HepG2 (cell line): ENCODE measurements around the gene EFEMP2. TPM values are rescaled to one million over a fixed set of nuclear protein-coding genes. Genes with fewer than 3 reads are reported as not detected.
A peak's percentile ranks its signal among the peaks of the same experiment; 100 is the strongest.

Source experiments
- AHR ChIP-seq: IDR thresholded peaks from 2 replicates; pipeline ENCODE4 v1.6.1; 2018; ENCODE audit warnings: missing genetic modification reagents, missing compliant biosample characterization
- ATF1 ChIP-seq: IDR thresholded peaks from 2 replicates; pipeline ENCODE4 v1.6.1; 2016; ENCODE audit warnings: mild to moderate bottlenecking, control low read depth
- CBX1 ChIP-seq: IDR thresholded peaks from one replicate; pipeline ENCODE4 v1.6.1; 2016; ENCODE audit warnings: antibody characterized with exemption, low read depth
- CREM ChIP-seq, 2 experiments: sonication (generic) in 1 of 2; formaldehyde crosslinking in 1 of 2; IDR thresholded peaks; 2 replicates each; pipeline versions ENCODE4 v1.4.0 to v1.6.1; 2016 to 2020; ENCODE audit warnings: antibody characterized with exemption in 1 of 2, mild to moderate bottlenecking in 1 of 2, missing genetic modification reagents in 1 of 2
- DNMT1 ChIP-seq: sonication (generic); formaldehyde crosslinking; IDR thresholded peaks from 2 replicates; pipeline ENCODE4 v1.5.1; 2020; ENCODE audit warnings: mild to moderate bottlenecking, missing genetic modification reagents
- ERF ChIP-seq: IDR thresholded peaks from 2 replicates; pipeline ENCODE4 v1.6.1; 2018; ENCODE audit warnings: missing biosample characterization, missing genetic modification reagents
- FOXP1 ChIP-seq, 2 experiments: fragments of 450-650 bp in 1 of 2; IDR thresholded peaks; 2 replicates each; pipeline ENCODE4 v1.6.1; 2017 to 2018; ENCODE audit warnings: antibody characterized with exemption in 1 of 2
- GATA4 ChIP-seq: sonication (generic); IDR thresholded peaks from 2 replicates; pipeline ENCODE4 v1.6.1; 2016; ENCODE audit warnings: antibody characterized with exemption, low read depth, borderline replicate concordance
- JUND ChIP-seq: sonication (generic); formaldehyde crosslinking; IDR thresholded peaks from 2 replicates; pipeline ENCODE4 v1.8.0; 2022; ENCODE audit warnings: mild to moderate bottlenecking, missing genetic modification reagents
- MAZ ChIP-seq, 2 experiments: sonication (generic) in 1 of 2; formaldehyde crosslinking in 1 of 2; IDR thresholded peaks; 2 replicates each; pipeline versions ENCODE4 v1.5.0 to v1.6.1; 2012 to 2020; ENCODE audit warnings: low read depth in 2 of 2, mild to moderate bottlenecking in 2 of 2, borderline replicate concordance in 1 of 2, improper control_type of control experiment in 1 of 2, low read length in 1 of 2, missing genetic modification reagents in 1 of 2, moderate library complexity in 1 of 2
- MBD4 ChIP-seq: IDR thresholded peaks from 2 replicates; pipeline ENCODE4 v1.6.1; 2012; ENCODE audit warnings: low read length, inconsistent platforms, borderline replicate concordance
- MIXL1 ChIP-seq: IDR thresholded peaks from 2 replicates; pipeline ENCODE4 v1.6.1; 2016
- PCBP1 ChIP-seq: fragments of 200-400 bp; formaldehyde crosslinking; IDR thresholded peaks from 2 replicates; pipeline ENCODE4 v1.6.1; 2017; ENCODE audit warnings: mild to moderate bottlenecking, low read depth, low read length, borderline replicate concordance
- PRDM10 ChIP-seq: sonication (generic); formaldehyde crosslinking; IDR thresholded peaks from 2 replicates; pipeline ENCODE4 v1.4.0; 2020; ENCODE audit warnings: low read depth, missing genetic modification reagents
- RXRB ChIP-seq: IDR thresholded peaks from 2 replicates; pipeline ENCODE4 v1.6.1; 2016; ENCODE audit warnings: borderline replicate concordance, missing genetic modification reagents, missing compliant biosample characterization
- SP140L ChIP-seq: sonication (generic); formaldehyde crosslinking; IDR thresholded peaks from 2 replicates; pipeline ENCODE4 v1.4.0; 2020; ENCODE audit warnings: missing genetic modification reagents, borderline replicate concordance
- SP2 ChIP-seq: sonication (generic); formaldehyde crosslinking; IDR thresholded peaks from 2 replicates; pipeline ENCODE4 v1.5.1; 2020; ENCODE audit warnings: mild to moderate bottlenecking, missing genetic modification reagents
- TCF7L2 ChIP-seq: IDR thresholded peaks from 2 replicates; pipeline ENCODE4 v1.6.1; 2011; ENCODE audit warnings: mild to moderate bottlenecking, low read depth, low read length, moderate library complexity
- ZFP1 ChIP-seq: IDR thresholded peaks from 2 replicates; pipeline ENCODE4 v1.6.1; 2016
- ZFP82 ChIP-seq: sonication (generic); formaldehyde crosslinking; IDR thresholded peaks from 2 replicates; pipeline ENCODE4 v1.5.1; 2020; ENCODE audit warnings: mild to moderate bottlenecking, missing genetic modification reagents, borderline replicate concordance
- ZFY ChIP-seq: sonication (generic); formaldehyde crosslinking; IDR thresholded peaks from 2 replicates; pipeline ENCODE4 v1.4.0; 2020; ENCODE audit warnings: missing genetic modification reagents
- ZKSCAN8 ChIP-seq: IDR thresholded peaks from 2 replicates; pipeline ENCODE4 v1.6.1; 2016; ENCODE audit warnings: borderline replicate concordance, missing genetic modification reagents, missing compliant biosample characterization
- ZNF121 ChIP-seq: sonication (generic); formaldehyde crosslinking; IDR thresholded peaks from 2 replicates; pipeline ENCODE4 v1.5.0; 2020; ENCODE audit warnings: mild to moderate bottlenecking, missing genetic modification reagents
- ZNF124 ChIP-seq: sonication (generic); formaldehyde crosslinking; IDR thresholded peaks from 2 replicates; pipeline ENCODE4 v1.4.0; 2020; ENCODE audit warnings: missing genetic modification reagents
- ZNF33B ChIP-seq: sonication (generic); formaldehyde crosslinking; IDR thresholded peaks from 2 replicates; pipeline ENCODE4 v1.5.1; 2020; ENCODE audit warnings: mild to moderate bottlenecking, missing genetic modification reagents
- ZNF441 ChIP-seq: sonication (generic); formaldehyde crosslinking; IDR thresholded peaks from 2 replicates; pipeline ENCODE4 v1.7.0; 2021; ENCODE audit warnings: missing genetic modification reagents, borderline replicate concordance
- ZNF510 ChIP-seq: sonication (generic); formaldehyde crosslinking; IDR thresholded peaks from 2 replicates; pipeline ENCODE4 v1.4.0; 2020; ENCODE audit warnings: low read depth, mild to moderate bottlenecking, missing genetic modification reagents
- ZNF777 ChIP-seq: sonication (generic); formaldehyde crosslinking; IDR thresholded peaks from 2 replicates; pipeline ENCODE4 v1.4.0; 2020; ENCODE audit warnings: missing genetic modification reagents
- ZNF780A ChIP-seq: sonication (generic); formaldehyde crosslinking; IDR thresholded peaks from 2 replicates; pipeline ENCODE4 v1.8.0; 2022; ENCODE audit warnings: mild to moderate bottlenecking, missing genetic modification reagents, moderate library complexity
- ZNF891 ChIP-seq: sonication (generic); formaldehyde crosslinking; IDR thresholded peaks from 2 replicates; pipeline ENCODE4 v1.5.0; 2020; ENCODE audit warnings: mild to moderate bottlenecking, missing genetic modification reagents
- polyA plus RNA-seq, 8 experiments: library from polyadenylated mRNA; depleted of rRNA in 3 of 8; stranded (reverse) in 7 of 8; unstranded in 1 of 8; fragments of >200 nt; fragmentation: Illumina TruSeq in 4 of 8; extraction: Trizol in 4 of 8; gene quantifications; 2 replicates each; pipeline versions ENCODE4 v1.2.1 to v1.2.3, GENCODE V29; 2011 to 2016; ENCODE audit warnings: low read depth in 4 of 8, missing spikeins in 1 of 8, mixed read lengths in 1 of 8; ENCODE audit not compliant: insufficient read depth in 1 of 8
- total RNA-seq, 5 experiments: library from RNA; depleted of rRNA; stranded (reverse); fragments of >200 nt; fragmentation: Illumina TruSeq; extraction: Trizol; gene quantifications; 2 replicates each; pipeline ENCODE4 v1.2.3, GENCODE V29; 2016; ENCODE audit warnings: low read depth in 1 of 5

The EFEMP2 gene
- total and polyA plus RNA-seq, 2 of the 13 experiments (the other 11 are each of a cell fraction or from before 2014, with no cell fraction given), result 7.4 to 29.7 TPM

GRCh38 chr11:65888163-65888814 lies 15.7 kb upstream of the EFEMP2 start, which contains the start of gene FIBP (continued):
- peak; percentile 95 for TF ChIP-seq MAZ (IDR thresholded peaks at IDR 0.05; ENCODE audit: borderline replicate concordance, low read depth, low read length)
- TF ChIP-seq MAZ (CRISPR knock-in tag; IDR thresholded peaks at IDR 0.05; ENCODE audit: low read depth), result peak; percentile 84
- TF ChIP-seq FOXP1 (IDR thresholded peaks at IDR 0.05), result no peak
- TF ChIP-seq FOXP1 (CRISPR knock-in tag; IDR thresholded peaks at IDR 0.05), result no peak
- TF ChIP-seq RXRB, result no peak
- TF ChIP-seq AHR (CRISPR knock-in tag), result no peak
- TF ChIP-seq ZFP1 (CRISPR knock-in tag), result 0 out of 2 replicates have a peak, but pooled peaks have one; percentile 37
- no peak for TF ChIP-seq JUND (CRISPR knock-in tag)
- TF ChIP-seq PCBP1, result 0 out of 2 replicates have a peak, but pooled peaks have one; percentile 71
- TF ChIP-seq ZNF124 (CRISPR knock-in tag), result peak; percentile 33; the same call in 1 of the 2 replicates
- TF ChIP-seq ZNF777, result peak; percentile 76
- TF ChIP-seq ZNF33B (CRISPR knock-in tag), result no peak
- TF ChIP-seq CBX1, result no peak
- peak; percentile 81 for TF ChIP-seq SP2 (CRISPR knock-in tag)
- TF ChIP-seq MIXL1 (CRISPR knock-in tag), result 0 out of 2 replicates have a peak, but pooled peaks have one; percentile 10
- peak; percentile 66; the same call in 1 of the 2 replicates for TF ChIP-seq ZFY (CRISPR knock-in tag)
- TF ChIP-seq DNMT1 (CRISPR knock-in tag), result no peak
- no peak for TF ChIP-seq TCF7L2
- TF ChIP-seq PRDM10 (CRISPR knock-in tag), result peak; percentile 84
- peak; percentile 11; the same call in 1 of the 2 replicates for TF ChIP-seq ZNF121 (CRISPR knock-in tag)
- TF ChIP-seq MBD4, result no peak
- TF ChIP-seq SP140L (CRISPR knock-in tag), result no peak
- TF ChIP-seq CREM (IDR thresholded peaks at IDR 0.05), result peak; percentile 71
- TF ChIP-seq CREM (CRISPR knock-in tag; IDR thresholded peaks at IDR 0.05), result peak; percentile 5; the same call in 1 of the 2 replicates
- TF ChIP-seq GATA4, result peak; percentile 77; the same call in 1 of the 2 replicates
- no peak for TF ChIP-seq ZNF510 (CRISPR knock-in tag)
- TF ChIP-seq ZKSCAN8 (CRISPR knock-in tag), result peak; percentile 69; the same call in 1 of the 2 replicates
- TF ChIP-seq ZNF780A (CRISPR knock-in tag), result no peak
- TF ChIP-seq ATF1, result peak; percentile 83
- 0 out of 2 replicates have a peak, but pooled peaks have one; percentile 23 for TF ChIP-seq ZNF441 (CRISPR knock-in tag)
- peak; percentile 40; the same call in 1 of the 2 replicates for TF ChIP-seq ZNF891 (CRISPR knock-in tag)
- peak; percentile 69 for TF ChIP-seq ERF (CRISPR knock-in tag)
- peak; percentile 55; the same call in 1 of the 2 replicates for TF ChIP-seq ZFP82 (CRISPR knock-in tag)
